GM18505 (cell line): Measurements from ENCODE around the gene PTPN1.
"Not testable (repeated sequence)": the region's sequence is repeated elsewhere in the genome, so short reads cannot be mapped to it uniquely, and the experiment has no call there.

Experiments used
- ATAC-seq: cut with Tn5 transposase; IDR thresholded peaks from one replicate; pipeline ENCODE4 v1.9.1; 2021; ENCODE audit not compliant: unreplicated experiment
- POLR2A ChIP-seq: IDR thresholded peaks from 4 replicates; pipeline ENCODE4 v1.6.1; 2011; ENCODE audit warnings: borderline replicate concordance; ENCODE audit not compliant: insufficient read depth, insufficient read length; ENCODE audit errors: extremely low read depth

Gene PTPN1

DNA sequence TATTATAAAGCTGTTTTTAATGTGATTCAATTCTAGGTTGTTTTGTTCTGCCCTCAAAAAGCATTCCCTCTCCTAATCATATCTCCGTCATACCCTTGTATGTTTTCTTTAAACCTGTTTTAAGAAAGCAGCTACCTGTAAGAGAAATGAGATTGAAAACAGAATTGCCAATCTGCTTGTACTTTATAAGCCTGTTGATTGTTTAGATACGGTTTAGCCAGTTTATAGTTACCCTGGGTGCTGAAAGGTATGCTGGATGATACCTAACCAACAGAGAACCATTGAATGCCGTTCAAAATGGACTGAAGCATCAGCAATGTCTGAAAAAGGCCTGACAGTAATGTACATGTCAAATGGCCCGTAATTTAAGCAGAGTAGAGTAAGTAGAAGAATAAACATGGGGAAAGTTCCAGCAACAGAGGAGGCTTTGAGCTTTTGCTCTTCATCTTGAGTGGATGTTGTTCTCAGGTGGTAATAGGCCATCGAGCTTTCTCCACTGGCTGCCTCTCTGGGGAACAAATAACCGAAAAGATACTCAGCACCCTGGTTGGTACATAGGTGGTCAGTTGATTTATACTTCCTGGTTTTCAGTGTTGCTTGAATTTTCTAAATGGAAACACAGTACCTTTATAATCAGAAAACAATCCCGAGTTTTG, 27.5 kb downstream of the PTPN1 start:
- TF ChIP-seq POLR2A: no peak
- no peak for ATAC-seq

DNA sequence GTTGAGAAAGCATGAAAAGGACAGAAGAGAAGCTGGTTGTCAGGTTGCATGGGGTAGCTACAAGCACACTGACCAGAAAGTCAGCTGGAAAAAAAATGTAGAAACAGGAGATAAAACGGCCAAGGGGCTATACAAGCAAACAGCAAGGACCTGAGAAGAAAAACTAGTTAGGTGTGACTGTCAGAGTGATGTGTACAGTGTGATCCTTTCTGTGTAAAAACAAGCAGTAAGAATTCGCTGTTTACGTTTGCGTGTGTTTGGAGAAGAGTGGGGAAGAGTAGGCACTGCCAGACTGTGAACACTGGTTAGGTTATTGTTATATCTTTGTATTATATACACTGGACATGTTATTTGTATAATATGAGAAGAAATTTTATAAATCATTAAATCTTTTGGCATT, 28.1 kb downstream of the PTPN1 start:
- TF ChIP-seq POLR2A: no peak
- ATAC-seq: no peak

DNA sequence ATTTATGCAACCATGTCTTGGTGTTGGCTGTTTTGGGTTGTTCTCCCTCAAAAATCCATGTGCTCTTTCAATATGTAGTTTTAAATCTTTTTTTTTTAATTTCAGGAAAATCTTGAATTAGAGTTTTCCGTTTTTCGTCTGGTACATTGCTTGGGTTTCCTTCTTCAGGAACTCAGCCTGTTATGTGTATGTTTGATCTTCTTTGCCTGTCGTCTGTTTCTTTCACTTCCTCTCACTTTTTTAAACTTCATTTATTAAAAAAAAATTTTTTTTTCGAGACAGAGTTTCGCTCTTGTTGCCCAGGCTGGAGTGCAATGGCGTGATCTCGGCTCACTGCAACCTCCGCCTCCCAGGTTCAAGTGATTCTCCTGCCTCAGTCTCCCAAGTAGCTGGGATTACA, 29.6 kb downstream of the PTPN1 start:
- not testable (repeated sequence) for ATAC-seq

DNA sequence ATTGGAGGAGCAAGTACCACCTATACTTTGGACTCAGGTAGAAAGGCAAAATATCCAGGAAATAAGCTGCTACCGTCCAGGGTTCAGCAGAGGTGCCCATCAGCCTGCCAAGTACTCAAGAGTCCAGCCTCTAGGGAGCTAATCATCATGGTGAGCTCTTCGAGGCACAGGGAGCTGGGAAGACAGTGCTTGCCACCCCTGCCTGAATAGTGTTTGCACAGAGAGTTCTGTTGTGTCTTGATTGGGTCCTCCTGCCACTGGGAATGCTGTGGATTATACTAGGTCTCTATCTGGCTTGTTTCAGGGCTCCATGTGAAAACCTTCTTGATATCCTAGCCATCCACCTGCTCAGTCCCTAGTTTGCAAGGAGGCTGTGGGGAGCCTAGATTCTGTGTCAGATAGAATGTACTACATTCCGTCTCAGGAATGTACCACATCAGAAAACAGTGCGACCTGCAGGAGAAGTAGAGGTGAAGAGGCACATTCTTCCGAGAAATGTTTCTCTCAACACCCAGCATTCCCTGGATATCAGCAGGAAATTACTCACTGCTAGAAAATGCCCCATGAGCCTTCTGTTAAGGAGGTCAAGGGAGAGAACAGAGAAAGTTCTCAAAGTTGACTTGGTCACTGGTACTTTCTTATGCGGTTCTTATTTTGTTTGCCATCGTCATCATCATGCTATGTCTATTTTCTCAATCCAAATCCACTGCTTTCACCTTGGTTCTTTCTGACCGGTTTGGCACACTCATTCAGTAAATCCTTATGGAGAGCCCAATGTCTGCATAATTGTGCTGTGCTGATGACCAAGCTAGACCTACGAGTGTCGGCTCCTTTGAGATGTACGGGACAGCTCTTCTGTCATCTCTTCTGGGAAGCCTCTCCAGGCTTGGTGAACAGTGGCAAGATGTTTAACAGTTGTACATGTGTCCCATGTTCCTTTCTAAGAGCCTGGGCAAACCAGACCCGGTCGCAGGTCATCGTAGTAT, 30.7 kb downstream of the PTPN1 start:
- TF ChIP-seq POLR2A: peak; percentile 9
- ATAC-seq: peak; percentile 10

DNA sequence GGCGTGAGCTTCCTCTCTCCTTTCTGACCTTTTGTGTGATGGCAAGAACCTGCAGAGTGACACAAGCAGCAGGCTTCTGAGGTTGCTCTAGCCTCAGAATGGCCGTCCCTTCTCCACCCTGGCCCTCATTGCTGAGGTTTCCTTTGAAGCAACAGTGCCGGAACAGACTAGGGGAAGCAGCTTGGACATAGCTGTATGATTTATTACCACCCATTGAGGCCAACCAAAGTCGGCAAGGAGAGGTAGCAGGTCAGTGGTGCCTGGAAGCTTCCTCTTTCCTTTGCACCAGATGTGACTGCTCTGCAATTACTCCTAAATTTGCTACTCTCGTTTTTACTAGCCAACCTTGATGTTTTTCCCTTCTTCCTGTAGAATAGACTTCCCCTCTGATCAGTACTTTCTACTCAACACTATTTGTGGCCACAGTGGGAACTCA, 31.4 kb downstream of the PTPN1 start:
- ATAC-seq: peak; percentile 49
- no peak for TF ChIP-seq POLR2A

DNA sequence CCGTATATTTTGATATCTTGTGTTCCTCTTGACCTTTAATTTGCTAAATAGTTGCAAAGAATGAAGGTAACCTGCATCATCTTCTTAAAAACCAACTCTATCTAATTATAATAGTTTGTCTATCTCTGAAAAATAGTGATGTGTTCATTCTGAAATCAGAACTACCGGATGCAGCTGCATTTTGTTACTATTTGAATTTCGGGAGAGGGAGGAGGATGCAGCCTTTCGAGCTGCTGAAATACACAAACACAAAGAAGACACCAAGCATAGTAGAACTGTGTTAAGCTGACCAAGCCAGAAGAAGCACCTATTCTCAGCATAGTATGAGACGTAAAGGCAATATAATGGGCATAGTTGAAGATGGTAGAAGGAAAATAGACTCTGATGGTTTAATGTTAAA, 33.1 kb downstream of the PTPN1 start:
- no peak for ATAC-seq

DNA sequence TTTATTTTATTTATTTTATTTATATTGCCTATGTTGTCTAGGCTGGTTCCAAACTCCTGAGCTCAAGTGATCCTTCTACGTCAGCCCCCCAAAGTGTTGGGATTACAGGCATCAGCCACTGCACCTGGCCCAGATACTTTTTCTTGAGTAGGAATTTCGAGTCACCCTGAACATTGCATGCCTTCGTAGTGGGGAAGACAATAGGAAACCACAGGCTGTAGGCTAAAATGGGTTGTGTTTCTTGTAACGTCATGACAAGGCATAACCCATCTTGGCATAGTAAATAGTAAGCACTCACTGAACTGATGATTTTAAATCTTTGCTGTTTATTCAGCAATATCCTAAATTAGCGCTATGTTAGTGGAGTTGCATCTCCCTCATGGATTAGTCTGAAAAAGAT, 34.9 kb downstream of the PTPN1 start:
- no peak for ATAC-seq
- no peak for TF ChIP-seq POLR2A

More for the DNA sequence above, 33.1 kb downstream of the PTPN1 start:
- no peak for TF ChIP-seq POLR2A

DNA sequence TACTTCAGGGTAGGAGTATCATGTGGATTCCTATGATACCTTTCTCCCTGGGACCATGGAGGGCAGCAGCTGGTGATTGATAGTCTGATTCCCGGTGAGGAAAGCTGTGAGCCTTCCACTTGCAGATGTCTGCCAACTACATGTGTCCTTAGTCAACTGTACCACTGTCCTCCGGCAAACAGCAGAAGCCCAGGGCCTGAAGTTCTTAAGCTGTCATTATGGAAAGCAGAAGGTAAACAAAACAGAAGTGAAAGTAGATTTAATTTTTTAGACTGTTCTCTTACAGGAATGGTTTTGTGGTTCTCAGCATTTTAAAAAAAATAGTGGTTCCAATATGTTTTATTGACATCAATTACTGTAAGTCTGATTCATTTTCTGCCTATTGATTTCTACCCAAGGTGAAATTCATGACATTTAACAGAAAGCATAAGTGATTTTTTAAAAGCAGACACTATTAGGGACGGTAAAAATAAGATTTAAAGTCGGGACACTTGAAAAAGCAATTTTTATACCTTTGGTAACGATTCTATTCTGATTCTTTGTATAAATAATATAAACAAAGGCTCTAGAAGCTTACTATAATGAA, 36.6 kb downstream of the PTPN1 start:
- no peak for TF ChIP-seq POLR2A
- ATAC-seq: no peak

DNA sequence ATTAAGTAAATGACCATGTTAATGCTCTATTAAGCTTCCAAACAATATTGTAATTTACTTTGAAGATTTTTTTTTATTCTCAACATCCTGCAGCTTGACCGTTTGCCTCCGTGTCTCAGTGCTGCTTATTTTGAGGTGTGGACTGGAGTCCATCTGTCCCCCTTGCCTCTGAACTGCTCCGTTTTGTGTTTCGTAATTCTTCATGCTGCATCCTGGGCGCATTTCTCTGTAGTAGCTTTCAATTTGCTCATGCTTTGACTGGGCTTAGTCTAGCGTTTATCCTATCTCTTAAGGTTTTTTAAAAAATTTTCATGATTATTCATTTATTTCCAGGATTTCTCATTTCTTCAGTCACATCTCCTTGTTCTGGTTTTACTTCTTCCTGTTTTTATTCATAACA, 37.8 kb downstream of the PTPN1 start:
- ATAC-seq: no peak
- TF ChIP-seq POLR2A: no peak

DNA sequence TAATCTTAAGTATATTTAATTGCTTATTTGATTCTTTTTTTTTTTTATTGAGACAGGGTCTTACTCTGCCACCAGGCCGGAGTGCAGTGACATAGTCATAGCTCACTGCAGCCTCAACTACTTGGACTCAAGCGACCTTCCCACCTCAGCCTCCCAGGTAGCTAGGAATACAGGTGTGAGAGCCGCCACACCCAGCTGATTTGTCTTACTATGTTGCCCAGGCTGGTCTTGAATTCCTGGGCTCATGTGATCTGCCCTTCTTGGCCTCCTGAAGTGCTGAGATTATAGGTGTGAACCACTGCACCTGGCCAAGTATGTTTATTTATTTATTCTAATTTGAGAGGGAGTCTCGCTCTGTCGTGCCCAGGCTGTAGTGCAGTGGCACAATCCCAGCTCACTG, 38.2 kb downstream of the PTPN1 start:
- ATAC-seq: no peak
- no peak for TF ChIP-seq POLR2A

DNA sequence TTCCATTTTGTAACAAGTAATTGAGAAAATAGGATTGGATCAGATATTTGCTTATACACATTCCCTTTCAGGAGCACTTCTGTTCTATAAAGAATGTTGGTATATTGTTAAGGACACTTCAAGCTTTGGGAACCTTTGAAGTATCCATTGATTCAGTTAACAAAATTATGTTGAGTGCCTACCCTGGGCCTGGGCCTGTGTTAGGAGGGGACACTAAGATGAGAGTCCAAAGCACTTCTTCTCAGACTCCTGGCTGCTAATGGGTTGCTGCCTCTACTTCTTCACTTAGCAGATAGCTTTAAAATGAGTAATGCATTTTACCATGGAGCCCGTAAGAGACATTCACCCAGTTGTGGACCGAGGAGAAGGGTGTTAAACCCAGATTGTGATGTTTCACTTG, 40.3 kb downstream of the PTPN1 start:
- no peak for ATAC-seq
- TF ChIP-seq POLR2A: no peak

DNA sequence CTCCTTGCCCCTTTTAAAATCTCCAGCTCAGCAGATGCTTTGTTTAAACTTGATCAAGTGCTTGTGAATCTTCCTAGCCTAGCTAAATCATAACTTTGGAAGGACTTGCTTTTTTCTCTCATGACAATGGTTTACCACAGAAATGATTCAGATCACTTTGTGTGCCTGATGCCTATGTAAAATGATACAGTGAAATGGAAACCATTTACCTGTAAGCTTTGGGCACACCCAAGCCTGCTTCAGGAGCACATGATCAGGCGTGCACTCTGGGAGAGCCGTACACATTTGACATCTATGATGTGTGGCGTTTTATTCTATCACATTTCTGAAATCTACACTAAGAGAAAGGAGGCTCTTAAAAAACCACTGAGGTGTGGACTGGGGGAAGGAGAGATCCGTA, 41.1 kb downstream of the PTPN1 start:
- no peak for TF ChIP-seq POLR2A
- no peak for ATAC-seq

DNA sequence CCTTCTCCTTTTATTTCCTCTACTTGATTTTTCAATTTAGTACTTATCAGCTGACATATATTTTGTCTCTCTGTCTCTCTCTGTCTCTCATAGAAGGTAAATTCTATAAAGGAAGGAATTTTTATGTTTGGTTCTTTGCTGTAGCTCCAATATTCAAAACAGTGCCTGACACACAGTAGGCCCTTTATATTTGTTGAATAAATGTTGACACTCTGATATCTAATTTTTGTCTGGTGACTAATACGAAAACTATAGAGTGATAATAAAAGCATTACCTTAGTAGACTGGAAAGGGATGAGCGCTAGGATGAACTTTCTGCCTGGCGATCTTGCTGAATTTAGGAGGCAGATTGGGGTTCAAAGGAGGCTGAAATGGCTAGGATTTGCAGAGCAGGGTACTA, 42.8 kb downstream of the PTPN1 start:
- no peak for ATAC-seq
- no peak for TF ChIP-seq POLR2A
